Effector CD8-positive, alpha-beta T cell (primary cell): ENCODE data around the gene GNAO1.

Experiments
- DNase-seq: peaks from one replicate; lab custom pipeline; 2025; lab: John Stamatoyannopoulos, UW

GNAO1 gene

GRCh38 chr16:56336071-56336688 is 144.9 kb downstream of the GNAO1 start:
- no peak for DNase-seq

GRCh38 chr16:56336711-56337110 is 145.4 kb downstream of the GNAO1 start:
- DNase-seq: no peak

- DNase-seq: no peak
Observed at GRCh38 chr16:56337131-56337857, 146.0 kb downstream of the GNAO1 start.

GRCh38 chr16:56337858-56338325 is 146.6 kb downstream of the GNAO1 start:
- no peak for DNase-seq

- no peak for DNase-seq
Observed at GRCh38 chr16:56338566-56339318, 147.5 kb downstream of the GNAO1 start.

- DNase-seq: no peak
Observed at GRCh38 chr16:56339431-56340195, 148.3 kb downstream of the GNAO1 start.

GRCh38 chr16:56340416-56340815 is 149.1 kb downstream of the GNAO1 start:
- DNase-seq: no peak

GRCh38 chr16:56340864-56341365 is 149.6 kb downstream of the GNAO1 start:
- no peak for DNase-seq

- no peak for DNase-seq
Observed at GRCh38 chr16:56341656-56342399, 150.5 kb downstream of the GNAO1 start.

GRCh38 chr16:56343661-56344517 is 152.6 kb downstream of the GNAO1 start:
- no peak for DNase-seq

- DNase-seq: no peak
Observed at GRCh38 chr16:56344518-56345405, 153.5 kb downstream of the GNAO1 start.

GRCh38 chr16:56345406-56346050 is 154.2 kb downstream of the GNAO1 start:
- no peak for DNase-seq

GRCh38 chr16:56346131-56346890 is 155.0 kb downstream of the GNAO1 start:
- DNase-seq: no peak

- DNase-seq: no peak
Observed at GRCh38 chr16:56347166-56347565, 155.9 kb downstream of the GNAO1 start.

GRCh38 chr16:56347670-56348069 is 156.4 kb downstream of the GNAO1 start:
- no peak for DNase-seq

GRCh38 chr16:56348168-56349085 is 157.1 kb downstream of the GNAO1 start:
- DNase-seq: no peak

GRCh38 chr16:56349086-56349415 is 157.8 kb downstream of the GNAO1 start:
- DNase-seq: no peak
